HepG2 (cell line): ENCODE data around the gene ARL16. TPM values are rescaled to one million over a fixed set of nuclear protein-coding genes. Genes with fewer than 3 reads are reported as not detected.

ENCODE experiments used
- CBX2 ChIP-seq, 2 experiments: fragments of 200-600 bp in 1 of 2; sonication (generic); formaldehyde crosslinking in 1 of 2; IDR thresholded peaks; 2 replicates each; pipeline versions ENCODE4 v1.7.0 to v1.8.1; 2018 to 2022; ENCODE audit warnings: low read depth in 2 of 2, low read length in 1 of 2, mild to moderate bottlenecking in 1 of 2, missing genetic modification reagents in 1 of 2
- CHD2 ChIP-seq: IDR thresholded peaks from 2 replicates; pipeline ENCODE4 v1.6.1; 2011; ENCODE audit warnings: low read depth, low read length, improper control_type of control experiment
- CREM ChIP-seq, 2 experiments: sonication (generic) in 1 of 2; formaldehyde crosslinking in 1 of 2; IDR thresholded peaks; 2 replicates each; pipeline versions ENCODE4 v1.4.0 to v1.6.1; 2016 to 2020; ENCODE audit warnings: antibody characterized with exemption in 1 of 2, mild to moderate bottlenecking in 1 of 2, missing genetic modification reagents in 1 of 2
- GATAD1 ChIP-seq: IDR thresholded peaks from 2 replicates; pipeline ENCODE4 v1.6.1; 2016; ENCODE audit warnings: missing genetic modification reagents, missing compliant biosample characterization
- HMGXB4 ChIP-seq, 2 experiments: sonication (generic) in 1 of 2; formaldehyde crosslinking in 1 of 2; IDR thresholded peaks; 2 replicates each; pipeline versions ENCODE4 v1.4.0 to v1.6.1; 2018 to 2020; ENCODE audit warnings: missing genetic modification reagents in 2 of 2, borderline replicate concordance in 1 of 2, low read depth in 1 of 2, mild to moderate bottlenecking in 1 of 2, missing biosample characterization in 1 of 2
- HOXD1 ChIP-seq: sonication (generic); formaldehyde crosslinking; IDR thresholded peaks from 2 replicates; pipeline ENCODE4 v1.5.0; 2020; ENCODE audit warnings: missing genetic modification reagents
- PAXIP1 ChIP-seq: sonication (generic); formaldehyde crosslinking; conservative IDR thresholded peaks from 2 replicates; pipeline ENCODE4 v1.4.0; 2020; ENCODE audit warnings: mild to moderate bottlenecking, missing genetic modification reagents, moderate library complexity
- PRDM4 ChIP-seq: sonication (generic); formaldehyde crosslinking; IDR thresholded peaks from 2 replicates; pipeline ENCODE4 v1.9.0; 2021; ENCODE audit warnings: missing genetic modification reagents, borderline replicate concordance
- SNRNP70 ChIP-seq: fragments of 200-400 bp; formaldehyde crosslinking; IDR thresholded peaks from 2 replicates; pipeline ENCODE4 v1.6.1; 2017; ENCODE audit warnings: mild to moderate bottlenecking, low read depth, low read length, moderate library complexity
- SOX5 ChIP-seq: IDR thresholded peaks from 2 replicates; pipeline ENCODE4 v1.6.1; 2016; ENCODE audit warnings: borderline replicate concordance
- SP4 ChIP-seq: sonication (generic); formaldehyde crosslinking; IDR thresholded peaks from 2 replicates; pipeline ENCODE4 v1.8.1; 2023; ENCODE audit warnings: mild to moderate bottlenecking, missing genetic modification reagents
- TP53 ChIP-seq: sonication (generic); formaldehyde crosslinking; conservative IDR thresholded peaks from 2 replicates; pipeline ENCODE4 v1.4.0; 2020; ENCODE audit warnings: missing genetic modification reagents
- YEATS2 ChIP-seq: sonication (generic); formaldehyde crosslinking; IDR thresholded peaks from 2 replicates; pipeline ENCODE4 v1.4.0; 2020; ENCODE audit warnings: missing genetic modification reagents, borderline replicate concordance
- ZMAT5 ChIP-seq: sonication (generic); formaldehyde crosslinking; IDR thresholded peaks from 2 replicates; pipeline ENCODE4 v1.5.0; 2020; ENCODE audit warnings: mild to moderate bottlenecking, low read depth, missing genetic modification reagents, borderline replicate concordance
- ZNF232 ChIP-seq: sonication (generic); formaldehyde crosslinking; IDR thresholded peaks from 2 replicates; pipeline ENCODE4 v1.4.0; 2020; ENCODE audit warnings: missing genetic modification reagents, borderline replicate concordance
- ZNF30 ChIP-seq: sonication (generic); formaldehyde crosslinking; IDR thresholded peaks from 2 replicates; pipeline ENCODE4 v1.5.0; 2020; ENCODE audit warnings: mild to moderate bottlenecking, missing genetic modification reagents
- ZNF577 ChIP-seq: sonication (generic); formaldehyde crosslinking; IDR thresholded peaks from 2 replicates; pipeline ENCODE4 v1.4.0; 2020; ENCODE audit warnings: mild to moderate bottlenecking, low read depth, missing genetic modification reagents, borderline replicate concordance
- ZNF761 ChIP-seq: sonication (generic); formaldehyde crosslinking; conservative IDR thresholded peaks from 2 replicates; pipeline ENCODE4 v1.4.0; 2020; ENCODE audit warnings: mild to moderate bottlenecking, missing genetic modification reagents
- polyA plus RNA-seq, 8 experiments: library from polyadenylated mRNA; depleted of rRNA in 3 of 8; stranded (reverse) in 7 of 8; unstranded in 1 of 8; fragments of >200 nt; fragmentation: Illumina TruSeq in 4 of 8; extraction: Trizol in 4 of 8; gene quantifications; 2 replicates each; pipeline versions ENCODE4 v1.2.1 to v1.2.3, GENCODE V29; 2011 to 2016; ENCODE audit warnings: low read depth in 4 of 8, missing spikeins in 1 of 8, mixed read lengths in 1 of 8; ENCODE audit not compliant: insufficient read depth in 1 of 8
- total RNA-seq, 5 experiments: library from RNA; depleted of rRNA; stranded (reverse); fragments of >200 nt; fragmentation: Illumina TruSeq; extraction: Trizol; gene quantifications; 2 replicates each; pipeline ENCODE4 v1.2.3, GENCODE V29; 2016; ENCODE audit warnings: low read depth in 1 of 5
- TF ChIP-seq, protein P1 (sequence below): sonication (generic); formaldehyde crosslinking; conservative IDR thresholded peaks from 2 replicates; pipeline ENCODE4 v1.8.0; 2022; ENCODE audit warnings: low read depth, missing genetic modification reagents

ARL16 gene
- total and polyA plus RNA-seq, 2 of the 13 experiments (the other 11 are each of a cell fraction or from before 2014, with no cell fraction given), result 20.8 to 30.8 TPM

GRCh38 chr17:81635973-81636504 lies 47.6 kb downstream of the ARL16 start (continued):
- TF ChIP-seq HMGXB4 (CRISPR knock-in tag; IDR thresholded peaks at IDR 0.05; ENCODE audit: borderline replicate concordance in 1 of 2, low read depth in 1 of 2) (no peak; a peak in 1 of 4 replicates), GATAD1 (CRISPR knock-in tag) (no peak), TP53 (CRISPR knock-in tag) (0 out of 2 replicates have a peak, but pooled peaks have one; percentile 39), ZNF232 (no peak), SOX5 (CRISPR knock-in tag) (no peak), ZNF30 (CRISPR knock-in tag) (no peak), YEATS2 (CRISPR knock-in tag) (0 out of 2 replicates have a peak, but pooled peaks have one; percentile 30), CREM (IDR thresholded peaks at IDR 0.05) (0 out of 2 replicates have a peak, but pooled peaks have one; percentile 26), CREM (CRISPR knock-in tag; IDR thresholded peaks at IDR 0.05) (no peak), ZNF761 (CRISPR knock-in tag) (no peak), PRDM4 (CRISPR knock-in tag) (no peak), ZMAT5 (CRISPR knock-in tag) (no peak), SP4 (no peak), CHD2 (no peak), SNRNP70 (no peak), CBX2 (IDR thresholded peaks at IDR 0.05; ENCODE audit: low read depth, low read length) (no peak), CBX2 (CRISPR knock-in tag; IDR thresholded peaks at IDR 0.05; ENCODE audit: low read depth) (no peak), PAXIP1 (CRISPR knock-in tag) (no peak), ZNF577 (CRISPR knock-in tag) (no peak), HOXD1 (CRISPR knock-in tag) (no peak)
- TF ChIP-seq, protein P1, sequence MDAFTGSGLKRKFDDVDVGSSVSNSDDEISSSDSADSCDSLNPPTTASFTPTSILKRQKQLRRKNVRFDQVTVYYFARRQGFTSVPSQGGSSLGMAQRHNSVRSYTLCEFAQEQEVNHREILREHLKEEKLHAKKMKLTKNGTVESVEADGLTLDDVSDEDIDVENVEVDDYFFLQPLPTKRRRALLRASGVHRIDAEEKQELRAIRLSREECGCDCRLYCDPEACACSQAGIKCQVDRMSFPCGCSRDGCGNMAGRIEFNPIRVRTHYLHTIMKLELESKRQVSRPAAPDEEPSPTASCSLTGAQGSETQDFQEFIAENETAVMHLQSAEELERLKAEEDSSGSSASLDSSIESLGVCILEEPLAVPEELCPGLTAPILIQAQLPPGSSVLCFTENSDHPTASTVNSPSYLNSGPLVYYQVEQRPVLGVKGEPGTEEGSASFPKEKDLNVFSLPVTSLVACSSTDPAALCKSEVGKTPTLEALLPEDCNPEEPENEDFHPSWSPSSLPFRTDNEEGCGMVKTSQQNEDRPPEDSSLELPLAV, result no peak
